Endothelial cell (in vitro differentiated cells): ENCODE measurements around the gene EVPL. TPM values are rescaled to one million over a fixed set of nuclear protein-coding genes. Genes with fewer than 3 reads are reported as not detected.
"Not testable (repeated sequence)": the region's sequence is repeated elsewhere in the genome, so short reads cannot be mapped to it uniquely, and the experiment has no call there.

Experiments
- DNase-seq: peaks from one replicate; pipeline ENCODE4 v3.0.0; 2021; ENCODE audit warnings: low spot score
- H3K27ac Mint-ChIP-seq: one replicate; pipeline ENCODE4 v1.8.0; 2021; ENCODE audit warnings: mixed read lengths, inconsistent platforms; ENCODE audit not compliant: unreplicated experiment
- H3K27me3 Mint-ChIP-seq: one replicate; pipeline ENCODE4 v1.8.0; 2021; ENCODE audit warnings: mild to moderate bottlenecking, moderate library complexity, mixed read lengths, inconsistent platforms; ENCODE audit not compliant: unreplicated experiment
- H3K36me3 Mint-ChIP-seq: one replicate; pipeline ENCODE4 v1.8.0; 2021; ENCODE audit warnings: mild to moderate bottlenecking, low read depth, mixed read lengths, inconsistent platforms; ENCODE audit not compliant: unreplicated experiment
- H3K4me1 Mint-ChIP-seq: one replicate; pipeline ENCODE4 v1.8.0; 2021; ENCODE audit warnings: mild to moderate bottlenecking, mixed read lengths, inconsistent platforms; ENCODE audit not compliant: unreplicated experiment
- H3K4me3 Mint-ChIP-seq: one replicate; pipeline ENCODE4 v1.8.0; 2021; ENCODE audit warnings: mild to moderate bottlenecking, mixed read lengths, inconsistent platforms; ENCODE audit not compliant: unreplicated experiment
- H3K9me3 Mint-ChIP-seq: one replicate; pipeline ENCODE4 v1.8.0; 2021; ENCODE audit warnings: mixed read lengths, inconsistent platforms; ENCODE audit not compliant: unreplicated experiment
- CTCF ChIP-seq: fragments of 200-600 bp; sonication (generic); IDR thresholded peaks from one replicate; pipeline ENCODE4 v1.5.0; 2021; ENCODE audit warnings: antibody characterized with exemption; ENCODE audit not compliant: unreplicated experiment
- total RNA-seq: library from RNA; stranded (reverse); fragmentation: NEBNext Ultra II Directional; extraction: Animal tissue kit (Norgen Biotek cat#: 25700); gene quantifications from one replicate; pipeline ENCODE4 v1.2.1, GENCODE V29; 2021; ENCODE audit not compliant: unreplicated experiment

The EVPL gene
- total RNA-seq, 1 donor from 2014 or later: not detected

GRCh38 chr17:75970626-75971025 lies 56.5 kb downstream of the EVPL start:
- Mint-ChIP-seq H3K4me1 (peaks cover 35% of the 10 kb centered on the region), H3K36me3 (peaks cover 15% of the 10 kb centered on the region), H3K27ac (peak overlapping the region; percentile 91), H3K27me3 (peaks cover 3% of the 10 kb centered on the region), H3K9me3 (no peaks in the 10 kb centered on the region), H3K4me3 (peak overlapping the region; percentile 23)
- TF ChIP-seq CTCF: no peak
- no peak for DNase-seq

GRCh38 chr17:75970011-75970523 lies 57.0 kb downstream of the EVPL start:
- no peak for TF ChIP-seq CTCF
- Mint-ChIP-seq H3K4me3 (peak overlapping the region; percentile 23), H3K27ac (peak overlapping the region; percentile 91), H3K36me3 (peaks cover 15% of the 10 kb centered on the region), H3K4me1 (peaks cover 35% of the 10 kb centered on the region), H3K27me3 (peaks cover 3% of the 10 kb centered on the region), H3K9me3 (no peaks in the 10 kb centered on the region)
- DNase-seq: no peak

GRCh38 chr17:75969044-75969443 lies 58.1 kb downstream of the EVPL start:
- H3K27me3 Mint-ChIP-seq, H3K9me3 Mint-ChIP-seq, DNase-seq: not testable (repeated sequence)
- Mint-ChIP-seq H3K4me1 (peaks cover 35% of the 10 kb centered on the region), H3K36me3 (peaks cover 15% of the 10 kb centered on the region), H3K4me3 (peak overlapping the region; percentile 43), H3K27ac (peak overlapping the region; percentile 64)

GRCh38 chr17:75965468-75965867 lies 61.6 kb downstream of the EVPL start:
- Mint-ChIP-seq H3K4me3 (no peak overlapping the region), H3K9me3 (no peaks in the 10 kb centered on the region), H3K27ac (no peak overlapping the region), H3K36me3 (peaks cover 13% of the 10 kb centered on the region), H3K4me1 (peaks cover 13% of the 10 kb centered on the region), H3K27me3 (peaks cover 4% of the 10 kb centered on the region)
- DNase-seq: no peak
- TF ChIP-seq CTCF: no peak

- no peak for DNase-seq
- H3K9me3 Mint-ChIP-seq: no peaks in the 10 kb centered on the region
- H3K27me3 Mint-ChIP-seq: peaks cover 4% of the 10 kb centered on the region
- no peak overlapping the region for H3K4me3 Mint-ChIP-seq
- H3K27ac Mint-ChIP-seq: no peak overlapping the region
- no peaks in the 10 kb centered on the region for H3K4me1 Mint-ChIP-seq
- no peak for TF ChIP-seq CTCF
- H3K36me3 Mint-ChIP-seq: peaks cover 9% of the 10 kb centered on the region
Measured at GRCh38 chr17:75959839-75960511, 67.1 kb downstream of the EVPL start.
